Liver (tissue), 9 donors: ENCODE data around the gene PLEKHO2. TPM values are rescaled to one million over a fixed set of nuclear protein-coding genes. Genes with fewer than 3 reads are reported as not detected.

Experiments
- DNase-seq: peaks from one replicate; pipeline ENCODE4 v3.0.0-alpha.2; 2017; ENCODE audit warnings: low spot score
- H3K27ac ChIP-seq, 2 donors: one replicate each; pipeline ENCODE4 v1.7.0; 2013; ENCODE audit warnings: inconsistent platforms in 2 of 2, low read length in 2 of 2, control low read depth in 1 of 2, low read depth in 1 of 2, mild to moderate bottlenecking in 1 of 2
- H3K27me3 ChIP-seq, 4 donors: one replicate each; pipeline versions ENCODE4 v1.6.1 to v1.7.0; 2013; ENCODE audit warnings: low read length in 3 of 4, inconsistent platforms in 1 of 4, mild to moderate bottlenecking in 1 of 4, moderate library complexity in 1 of 4; ENCODE audit not compliant: control insufficient read depth in 4 of 4, insufficient read depth in 4 of 4
- H3K36me3 ChIP-seq, 4 donors: one replicate each; pipeline versions ENCODE4 v1.6.1 to v1.7.0; 2013; ENCODE audit warnings: low read length in 3 of 4, mild to moderate bottlenecking in 3 of 4, low read depth in 1 of 4, moderate library complexity in 1 of 4; ENCODE audit not compliant: control insufficient read depth in 4 of 4, insufficient read depth in 3 of 4
- H3K4me1 ChIP-seq, 4 donors: one replicate each; pipeline versions ENCODE4 v1.6.1 to v1.7.0; 2013; ENCODE audit warnings: low read length in 3 of 4, mild to moderate bottlenecking in 3 of 4, moderate library complexity in 1 of 4; ENCODE audit not compliant: control insufficient read depth in 4 of 4, insufficient read depth in 4 of 4
- H3K4me3 ChIP-seq, 3 donors: one replicate each; pipeline versions ENCODE4 v1.6.1 to v1.7.0; 2013; ENCODE audit warnings: low read length in 3 of 3, control low read depth in 1 of 3, low read depth in 1 of 3, mild to moderate bottlenecking in 1 of 3
- H3K9ac ChIP-seq, 2 donors: one replicate each; pipeline ENCODE4 v1.7.0; 2013; ENCODE audit warnings: low read length in 2 of 2, mild to moderate bottlenecking in 2 of 2, moderate library complexity in 2 of 2, control low read depth in 1 of 2, low read depth in 1 of 2
- H3K9me3 ChIP-seq, 4 donors: one replicate each; pipeline versions ENCODE4 v1.6.1 to v1.7.0; 2013; ENCODE audit warnings: low read length in 3 of 4; ENCODE audit not compliant: control insufficient read depth in 4 of 4
- ATF3 ChIP-seq: IDR thresholded peaks from 2 replicates; pipeline ENCODE4 v1.6.1; 2016; ENCODE audit warnings: antibody characterized with exemption
- CTCF ChIP-seq: fragments of 150-350 bp; IDR thresholded peaks from 2 replicates; pipeline ENCODE4 v1.5.1; 2017; ENCODE audit warnings: improper control_type of control experiment, low read depth, low read length; ENCODE audit not compliant: missing input control
- EGR1 ChIP-seq, 2 donors: IDR thresholded peaks; 2 replicates each; pipeline ENCODE4 v1.6.1; 2016 to 2018; ENCODE audit warnings: antibody characterized with exemption in 2 of 2, low read depth in 2 of 2
- FOXA1 ChIP-seq: IDR thresholded peaks from 2 replicates; pipeline ENCODE4 v1.6.1; 2016; ENCODE audit warnings: antibody characterized with exemption
- FOXA2 ChIP-seq: IDR thresholded peaks from 2 replicates; pipeline ENCODE4 v1.6.1; 2016; ENCODE audit warnings: antibody characterized with exemption
- GABPA ChIP-seq, 2 donors: IDR thresholded peaks in 1 of 2; conservative IDR thresholded peaks in 1 of 2; 2 replicates each; pipeline ENCODE4 v1.6.1; 2016; ENCODE audit warnings: antibody characterized with exemption in 2 of 2, mild to moderate bottlenecking in 1 of 2, moderate library complexity in 1 of 2
- HNF4A ChIP-seq, 2 donors: conservative IDR thresholded peaks; 2 replicates each; pipeline ENCODE4 v1.6.1; 2016; ENCODE audit warnings: antibody characterized with exemption in 2 of 2, mild to moderate bottlenecking in 2 of 2
- HNF4G ChIP-seq: IDR thresholded peaks from 2 replicates; pipeline ENCODE4 v1.6.1; 2016; ENCODE audit warnings: antibody characterized with exemption
- JUND ChIP-seq, 2 donors: IDR thresholded peaks; 2 replicates each; pipeline ENCODE4 v1.6.1; 2016; ENCODE audit warnings: antibody characterized with exemption in 2 of 2
- MAX ChIP-seq: IDR thresholded peaks from 2 replicates; pipeline ENCODE4 v1.6.1; 2016; ENCODE audit warnings: antibody characterized with exemption
- NR2F2 ChIP-seq: IDR thresholded peaks from 2 replicates; pipeline ENCODE4 v1.6.1; 2016; ENCODE audit warnings: antibody characterized with exemption
- RAD21 ChIP-seq, 2 donors: IDR thresholded peaks; 2 replicates each; pipeline ENCODE4 v1.6.1; 2016; ENCODE audit warnings: antibody characterized with exemption in 2 of 2, mild to moderate bottlenecking in 2 of 2
- REST ChIP-seq: IDR thresholded peaks from 2 replicates; pipeline ENCODE4 v1.6.1; 2016; ENCODE audit warnings: antibody characterized with exemption, mild to moderate bottlenecking
- RXRA ChIP-seq, 2 donors: IDR thresholded peaks; 2 replicates each; pipeline ENCODE4 v1.6.1; 2017 to 2018; ENCODE audit warnings: antibody characterized with exemption in 2 of 2, mild to moderate bottlenecking in 1 of 2
- TAF1 ChIP-seq: conservative IDR thresholded peaks from 2 replicates; pipeline ENCODE4 v1.6.1; 2016; ENCODE audit warnings: antibody characterized with exemption, mild to moderate bottlenecking
- YY1 ChIP-seq: IDR thresholded peaks from 2 replicates; pipeline ENCODE4 v1.6.1; 2016; ENCODE audit warnings: antibody characterized with exemption, mild to moderate bottlenecking
- ZBTB33 ChIP-seq: IDR thresholded peaks from 2 replicates; pipeline ENCODE4 v1.6.1; 2016; ENCODE audit warnings: antibody characterized with exemption
- WGBS: extraction: QIAGEN DNeasy Blood & Tissue Kit; methylation state at CpG from one replicate; pipeline ENCODE4 v1.1.7; 2013; 5-methylcytosine and 5-hydroxymethylcytosine counted together
- polyA plus RNA-seq, 2 donors: library from polyadenylated mRNA; stranded (reverse) in 1 of 2; unstranded in 1 of 2; fragments of 200-250 nt in 1 of 2; fragments of >200 nt in 1 of 2; fragmentation: Nextera tagmentation in 1 of 2; extraction: Ambion mirVana in 1 of 2; gene quantifications; one replicate each; pipeline versions ENCODE4 v1.2.1 to v1.2.3, GENCODE V29; 2013 to 2015
- total RNA-seq, 2 donors: library from RNA; depleted of rRNA; stranded (reverse); fragments of >200 nt; gene quantifications; one replicate each; pipeline ENCODE4 v1.2.3, GENCODE V29; 2014
- donor health status: healthy.
- donor health status: healthy.
- donor health status: healthy.
- donor health status: healthy.
- donor health status: healthy.

The PLEKHO2 gene
- total and polyA plus RNA-seq, 4 donors: 2.0 to 11.3 (median 8.5) TPM

GRCh38 chr15:64847876-64848716 lies 6.4 kb downstream of the PLEKHO2 start (continued):
- no peak for TF ChIP-seq RAD21 (IDR thresholded peaks at IDR 0.05)

- TF ChIP-seq HNF4A (conservative IDR thresholded peaks at IDR 0.05) (no peak), FOXA2 (no peak), ATF3 (no peak), JUND (IDR thresholded peaks at IDR 0.05) (no peak), GABPA (IDR thresholded peaks at IDR 0.05 in 1 of 2, conservative IDR thresholded peaks at IDR 0.05 in 1 of 2) (no peak)
- H3K4me1 ChIP-seq: peaks cover 0 to 20% (median 9%) of the 10 kb centered on the region in 4 donors
- H3K27me3 ChIP-seq: no peaks in the 10 kb centered on the region
- no peaks in the 10 kb centered on the region for H3K36me3 ChIP-seq
- H3K9me3 ChIP-seq: no peaks in the 10 kb centered on the region
- H3K4me3 ChIP-seq: no peak overlapping the region
- H3K27ac ChIP-seq: peak overlapping the region; percentile 23 to 56
- 84% methylated on average over 4 of the region's 4 CpGs for WGBS
- DNase-seq: no peak
- H3K9ac ChIP-seq: no peak overlapping the region
Measured at GRCh38 chr15:64850778-64851502, 9.2 kb downstream of the PLEKHO2 start.

GRCh38 chr15:64851503-64851840 lies 9.8 kb downstream of the PLEKHO2 start:
- Histone ChIP-seq H3K4me1 (peaks cover 0 to 24% (median 9%) of the 10 kb centered on the region in 4 donors), H3K36me3 (no peaks in the 10 kb centered on the region), H3K27ac (peak overlapping the region in 1 of 2 donors; percentile 35), H3K27me3 (no peaks in the 10 kb centered on the region), H3K9me3 (no peaks in the 10 kb centered on the region), H3K9ac (no peak overlapping the region), H3K4me3 (no peak overlapping the region)
- TF ChIP-seq HNF4G (no peak), HNF4A (conservative IDR thresholded peaks at IDR 0.05) (no peak), CTCF (no peak), NR2F2 (no peak), RXRA (IDR thresholded peaks at IDR 0.05) (no peak), REST (no peak), EGR1 (IDR thresholded peaks at IDR 0.05; ENCODE audit: low read depth in 2 of 2) (no peak), MAX (no peak), RAD21 (IDR thresholded peaks at IDR 0.05) (no peak), ATF3 (no peak), FOXA2 (no peak), ZBTB33 (no peak), FOXA1 (no peak), YY1 (no peak), JUND (IDR thresholded peaks at IDR 0.05) (no peak), TAF1 (no peak)
- WGBS: 67% methylated on average over 6 of the region's 6 CpGs
- DNase-seq: no peak
